ENCODE data around the gene CABLES1.

DNA sequence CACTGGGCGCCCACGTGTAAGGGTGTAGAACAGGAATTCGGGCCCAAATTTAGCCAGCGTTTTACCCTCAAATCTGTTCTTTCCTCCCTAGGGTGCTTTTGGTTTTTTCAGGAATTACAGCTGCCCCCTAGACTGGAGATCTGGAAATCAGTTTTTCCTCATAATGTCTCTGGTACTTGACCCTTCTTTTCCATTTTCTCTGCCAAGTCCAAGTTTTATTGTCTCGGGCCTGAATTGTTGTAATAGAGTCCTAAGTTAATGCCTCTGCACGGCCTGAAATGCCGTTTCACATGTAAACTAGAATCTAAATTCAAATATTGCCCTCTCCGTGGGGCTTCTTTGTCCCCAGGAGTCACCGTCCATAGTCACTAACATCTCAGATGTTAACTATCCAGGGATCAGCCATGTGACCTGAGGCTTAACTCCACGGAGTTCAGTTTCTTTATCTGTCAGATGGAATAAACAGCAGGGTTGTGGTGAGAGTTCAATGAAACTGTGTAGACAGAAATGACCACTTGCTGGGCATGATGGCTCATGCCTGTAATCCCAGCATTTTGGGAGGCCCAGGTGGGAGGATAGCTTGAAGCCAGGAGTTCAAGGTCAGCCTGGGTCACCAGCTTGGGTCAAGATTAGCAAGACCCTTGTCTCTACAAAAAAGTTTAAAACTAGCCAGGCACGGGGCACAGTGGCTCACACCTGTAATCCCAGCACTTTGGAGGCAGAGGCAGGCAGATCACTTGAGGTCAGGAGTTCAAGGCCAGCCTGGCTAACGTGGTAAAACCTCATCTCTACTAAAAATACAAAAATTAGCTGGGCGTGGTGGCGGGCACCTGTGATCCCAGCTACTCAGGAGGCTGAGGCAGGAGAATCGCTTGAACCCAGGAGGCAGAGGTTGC lies 12.7 kb upstream of the CABLES1 start:
- TF ChIP-seq, protein P1, sequence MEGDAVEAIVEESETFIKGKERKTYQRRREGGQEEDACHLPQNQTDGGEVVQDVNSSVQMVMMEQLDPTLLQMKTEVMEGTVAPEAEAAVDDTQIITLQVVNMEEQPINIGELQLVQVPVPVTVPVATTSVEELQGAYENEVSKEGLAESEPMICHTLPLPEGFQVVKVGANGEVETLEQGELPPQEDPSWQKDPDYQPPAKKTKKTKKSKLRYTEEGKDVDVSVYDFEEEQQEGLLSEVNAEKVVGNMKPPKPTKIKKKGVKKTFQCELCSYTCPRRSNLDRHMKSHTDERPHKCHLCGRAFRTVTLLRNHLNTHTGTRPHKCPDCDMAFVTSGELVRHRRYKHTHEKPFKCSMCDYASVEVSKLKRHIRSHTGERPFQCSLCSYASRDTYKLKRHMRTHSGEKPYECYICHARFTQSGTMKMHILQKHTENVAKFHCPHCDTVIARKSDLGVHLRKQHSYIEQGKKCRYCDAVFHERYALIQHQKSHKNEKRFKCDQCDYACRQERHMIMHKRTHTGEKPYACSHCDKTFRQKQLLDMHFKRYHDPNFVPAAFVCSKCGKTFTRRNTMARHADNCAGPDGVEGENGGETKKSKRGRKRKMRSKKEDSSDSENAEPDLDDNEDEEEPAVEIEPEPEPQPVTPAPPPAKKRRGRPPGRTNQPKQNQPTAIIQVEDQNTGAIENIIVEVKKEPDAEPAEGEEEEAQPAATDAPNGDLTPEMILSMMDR (IDR thresholded peaks at IDR 0.05; ENCODE audit: borderline replicate concordance, extremely low read depth, low read length, poor library complexity, severe bottlenecking) = no peak
- no peak for TF ChIP-seq EZH2 (IDR thresholded peaks at IDR 0.05; ENCODE audit: borderline replicate concordance, low read depth, low read length, severe bottlenecking)
